Memory B cell (primary cell): ENCODE data around the gene VSIG10L.

Experiments
- ATAC-seq: fragments of 150-1000 bp; cut with Tn5 transposase; 2 replicates; pipeline ENCODE4 v1.10.0; 2021; ENCODE audit warnings: low read depth, mild to moderate bottlenecking, moderate library complexity
- DNase-seq, 2 donors: peaks; one replicate each; pipeline ENCODE4 v3.0.0; 2022; ENCODE audit warnings: low spot score in 2 of 2
- H3K27ac Mint-ChIP-seq: one replicate; pipeline ENCODE4 v1.8.0; 2022; ENCODE audit warnings: mild to moderate bottlenecking, moderate library complexity, mixed read lengths
- H3K27me3 Mint-ChIP-seq: one replicate; pipeline ENCODE4 v1.8.0; 2022; ENCODE audit warnings: mixed read lengths
- H3K36me3 Mint-ChIP-seq: one replicate; pipeline ENCODE4 v1.8.0; 2022; ENCODE audit warnings: mild to moderate bottlenecking, mixed read lengths
- H3K4me1 Mint-ChIP-seq: one replicate; pipeline ENCODE4 v1.8.0; 2022; ENCODE audit warnings: mixed read lengths
- H3K4me3 Mint-ChIP-seq: one replicate; pipeline ENCODE4 v1.8.0; 2022; ENCODE audit warnings: mild to moderate bottlenecking, moderate library complexity, mixed read lengths
- H3K9me3 Mint-ChIP-seq: one replicate; pipeline ENCODE4 v1.8.0; 2022; ENCODE audit warnings: mixed read lengths

Gene VSIG10L

GRCh38 chr19:51337861-51338562 lies 3.9 kb downstream of the VSIG10L start:
- Mint-ChIP-seq H3K4me3 (peak overlapping the region; percentile 98), H3K36me3 (peaks cover 2% of the 10 kb centered on the region), H3K27ac (no peak overlapping the region), H3K4me1 (peaks cover 22% of the 10 kb centered on the region), H3K9me3 (no peaks in the 10 kb centered on the region), H3K27me3 (no peaks in the 10 kb centered on the region)
- no peak for DNase-seq
- ATAC-seq: no peak

GRCh38 chr19:51337141-51337860 lies 4.6 kb downstream of the VSIG10L start:
- H3K4me1 Mint-ChIP-seq: peaks cover 15% of the 10 kb centered on the region

GRCh38 chr19:51333836-51334460 lies 8.0 kb downstream of the VSIG10L start:
- ATAC-seq (no peak), DNase-seq (no peak)
- Mint-ChIP-seq H3K27me3 (peaks cover 6% of the 10 kb centered on the region), H3K4me3 (no peak overlapping the region), H3K4me1 (peaks cover 6% of the 10 kb centered on the region), H3K27ac (no peak overlapping the region), H3K9me3 (no peaks in the 10 kb centered on the region), H3K36me3 (peaks cover 14% of the 10 kb centered on the region)

More at GRCh38 chr19:51337141-51337860, 4.6 kb downstream of the VSIG10L start:
- ATAC-seq: no peak
- Mint-ChIP-seq H3K27me3 (no peaks in the 10 kb centered on the region), H3K9me3 (no peaks in the 10 kb centered on the region), H3K4me3 (no peak overlapping the region), H3K36me3 (peaks cover 2% of the 10 kb centered on the region), H3K27ac (no peak overlapping the region)
- no peak for DNase-seq

GRCh38 chr19:51331716-51332115 lies 10.2 kb downstream of the VSIG10L start:
- Mint-ChIP-seq H3K27ac (no peak overlapping the region), H3K36me3 (peaks cover 14% of the 10 kb centered on the region), H3K27me3 (peaks cover 11% of the 10 kb centered on the region), H3K4me3 (no peak overlapping the region), H3K9me3 (no peaks in the 10 kb centered on the region), H3K4me1 (peaks cover 6% of the 10 kb centered on the region)
- ATAC-seq (no peak), DNase-seq (no peak)

GRCh38 chr19:51331193-51331592 lies 10.7 kb downstream of the VSIG10L start:
- peaks cover 13% of the 10 kb centered on the region for H3K27me3 Mint-ChIP-seq
- peaks cover 6% of the 10 kb centered on the region for H3K4me1 Mint-ChIP-seq
- H3K4me3 Mint-ChIP-seq: no peak overlapping the region

GRCh38 chr19:51330366-51330765 lies 11.6 kb downstream of the VSIG10L start:
- H3K4me1 Mint-ChIP-seq: peaks cover 6% of the 10 kb centered on the region
- H3K9me3 Mint-ChIP-seq: no peaks in the 10 kb centered on the region
- peaks cover 20% of the 10 kb centered on the region for H3K27me3 Mint-ChIP-seq
- no peak overlapping the region for H3K4me3 Mint-ChIP-seq
- no peak overlapping the region for H3K27ac Mint-ChIP-seq
- ATAC-seq (no peak), DNase-seq (no peak)
- peaks cover 12% of the 10 kb centered on the region for H3K36me3 Mint-ChIP-seq

More at GRCh38 chr19:51331193-51331592, 10.7 kb downstream of the VSIG10L start:
- H3K36me3 Mint-ChIP-seq: peaks cover 12% of the 10 kb centered on the region
- ATAC-seq: no peak
- H3K9me3 Mint-ChIP-seq: no peaks in the 10 kb centered on the region
- no peak for DNase-seq
- H3K27ac Mint-ChIP-seq: no peak overlapping the region

- Mint-ChIP-seq H3K27me3 (peaks cover 22% of the 10 kb centered on the region), H3K4me3 (no peak overlapping the region), H3K9me3 (no peaks in the 10 kb centered on the region), H3K36me3 (peaks cover 12% of the 10 kb centered on the region), H3K27ac (no peak overlapping the region), H3K4me1 (peaks cover 6% of the 10 kb centered on the region)
- no peak for DNase-seq
- no peak for ATAC-seq
These were observed 12.5 kb downstream of the VSIG10L start for GRCh38 chr19:51329411-51329810.

GRCh38 chr19:51327066-51328001 lies 14.6 kb downstream of the VSIG10L start:
- Mint-ChIP-seq H3K27me3 (peaks cover 38% of the 10 kb centered on the region), H3K27ac (peak overlapping the region; percentile 43), H3K4me3 (peak overlapping the region; percentile 46)

GRCh38 chr19:51326216-51327065 lies 15.5 kb downstream of the VSIG10L start:
- Mint-ChIP-seq H3K4me1 (peaks cover 6% of the 10 kb centered on the region), H3K9me3 (peaks cover under 1% of the 10 kb centered on the region), H3K27me3 (peaks cover 38% of the 10 kb centered on the region), H3K36me3 (peaks cover 7% of the 10 kb centered on the region), H3K4me3 (no peak overlapping the region), H3K27ac (no peak overlapping the region)
- no peak for DNase-seq
- ATAC-seq: no peak

More at GRCh38 chr19:51327066-51328001, 14.6 kb downstream of the VSIG10L start:
- peak; percentile 65 for ATAC-seq
- no peak for DNase-seq
- peaks cover 6% of the 10 kb centered on the region for H3K4me1 Mint-ChIP-seq
- no peaks in the 10 kb centered on the region for H3K9me3 Mint-ChIP-seq
- H3K36me3 Mint-ChIP-seq: peaks cover 12% of the 10 kb centered on the region

- H3K27me3 Mint-ChIP-seq: peaks cover 45% of the 10 kb centered on the region
- peaks cover 3% of the 10 kb centered on the region for H3K9me3 Mint-ChIP-seq
- ATAC-seq: peak; percentile 75
- peaks cover 6% of the 10 kb centered on the region for H3K4me1 Mint-ChIP-seq
- H3K4me3 Mint-ChIP-seq: no peak overlapping the region
- peaks cover 2% of the 10 kb centered on the region for H3K36me3 Mint-ChIP-seq
- no peak for DNase-seq
- H3K27ac Mint-ChIP-seq: no peak overlapping the region
These were observed 16.6 kb downstream of the VSIG10L start for GRCh38 chr19:51325161-51325976.

- DNase-seq (no peak), ATAC-seq (no peak)
- Mint-ChIP-seq H3K4me1 (peaks cover 3% of the 10 kb centered on the region), H3K27me3 (peaks cover 45% of the 10 kb centered on the region), H3K4me3 (no peak overlapping the region), H3K27ac (no peak overlapping the region), H3K36me3 (no peaks in the 10 kb centered on the region), H3K9me3 (peaks cover 3% of the 10 kb centered on the region)
These were observed 17.8 kb downstream of the VSIG10L start for GRCh38 chr19:51324167-51324481.

GRCh38 chr19:51323481-51324166 lies 18.3 kb downstream of the VSIG10L start:
- no peak overlapping the region for H3K4me3 Mint-ChIP-seq
- no peaks in the 10 kb centered on the region for H3K36me3 Mint-ChIP-seq
- H3K9me3 Mint-ChIP-seq: peaks cover 3% of the 10 kb centered on the region
- peaks cover 3% of the 10 kb centered on the region for H3K4me1 Mint-ChIP-seq
- peaks cover 45% of the 10 kb centered on the region for H3K27me3 Mint-ChIP-seq
- ATAC-seq (no peak), DNase-seq (no peak)
- H3K27ac Mint-ChIP-seq: no peak overlapping the region
